Muscle of back (tissue), 11 donors: ENCODE data around the gene PTGDS. TPM values are rescaled to one million over a fixed set of nuclear protein-coding genes. Genes with fewer than 3 reads are reported as not detected.

ENCODE experiments used
- DNase-seq, 3 donors: peaks; one replicate each; pipeline versions ENCODE4 v3.0.0 to v3.0.0-alpha.2; 2013
- polyA plus RNA-seq, 10 donors: library from polyadenylated mRNA; unstranded; fragments of 120-200 nt; gene quantifications; one replicate each; pipeline ENCODE4 v1.2.1, GENCODE V29; 2013; ENCODE audit not compliant: insufficient read length in 10 of 10

PTGDS gene
- polyA plus RNA-seq, 10 donors = 2.3 to 36.3 (median 17.1) TPM

- DNase-seq = no peak
Measured at GRCh38 chr9:136971746-136972145, 5.6 kb upstream of the PTGDS start.

GRCh38 chr9:136972335-136972734 lies 5.0 kb upstream of the PTGDS start:
- DNase-seq = no peak

- no peak for DNase-seq
Measured at GRCh38 chr9:136972743-136973142, 4.6 kb upstream of the PTGDS start.

- no peak for DNase-seq
Measured at GRCh38 chr9:136973618-136974617, 3.4 kb upstream of the PTGDS start.

GRCh38 chr9:136974817-136975535 lies 2.3 kb upstream of the PTGDS start:
- DNase-seq = no peak

- peak in 1 of 3 donors; percentile 54 for DNase-seq
Measured at GRCh38 chr9:136975644-136976043, 1.7 kb upstream of the PTGDS start.

- no peak for DNase-seq
Measured at GRCh38 chr9:136977649-136978072, 357 bp downstream of the PTGDS start.

- DNase-seq = peak in 1 of 3 donors; percentile 79
Measured at GRCh38 chr9:136978073-136978864, 965 bp downstream of the PTGDS start.

- DNase-seq = no peak
Measured at GRCh38 chr9:136978865-136979544, 1.7 kb downstream of the PTGDS start.

- no peak for DNase-seq
Measured at GRCh38 chr9:136979769-136980587, 2.7 kb downstream of the PTGDS start.

GRCh38 chr9:136980669-136981478 lies 3.6 kb downstream of the PTGDS start:
- DNase-seq = no peak

GRCh38 chr9:136981588-136982231 lies 4.4 kb downstream of the PTGDS start:
- no peak for DNase-seq

GRCh38 chr9:136982232-136983051 lies 5.1 kb downstream of the PTGDS start, which contains the start of gene LCNL1:
Gene LCNL1 (plus strand): TSS chr9:136982993. CDS start chr9:136983587, 594 bp downstream.
- DNase-seq = no peak

- DNase-seq = no peak
Measured at GRCh38 chr9:136983167-136983566, 5.9 kb downstream of the PTGDS start.

- DNase-seq = no peak
Measured at GRCh38 chr9:136983656-136984314, 6.5 kb downstream of the PTGDS start.

- no peak for DNase-seq
Measured at GRCh38 chr9:136984464-136985026, 7.2 kb downstream of the PTGDS start.

GRCh38 chr9:136985027-136985602 lies 7.8 kb downstream of the PTGDS start:
- DNase-seq = no peak
